ENCODE results near the gene SDK1. TPM values are rescaled to one million over a fixed set of nuclear protein-coding genes. Genes with fewer than 3 reads are reported as not detected.

Gene SDK1
- total RNA-seq, 1 donor from 2014 or later: 3.9 TPM

- TF ChIP-seq, protein P1, sequence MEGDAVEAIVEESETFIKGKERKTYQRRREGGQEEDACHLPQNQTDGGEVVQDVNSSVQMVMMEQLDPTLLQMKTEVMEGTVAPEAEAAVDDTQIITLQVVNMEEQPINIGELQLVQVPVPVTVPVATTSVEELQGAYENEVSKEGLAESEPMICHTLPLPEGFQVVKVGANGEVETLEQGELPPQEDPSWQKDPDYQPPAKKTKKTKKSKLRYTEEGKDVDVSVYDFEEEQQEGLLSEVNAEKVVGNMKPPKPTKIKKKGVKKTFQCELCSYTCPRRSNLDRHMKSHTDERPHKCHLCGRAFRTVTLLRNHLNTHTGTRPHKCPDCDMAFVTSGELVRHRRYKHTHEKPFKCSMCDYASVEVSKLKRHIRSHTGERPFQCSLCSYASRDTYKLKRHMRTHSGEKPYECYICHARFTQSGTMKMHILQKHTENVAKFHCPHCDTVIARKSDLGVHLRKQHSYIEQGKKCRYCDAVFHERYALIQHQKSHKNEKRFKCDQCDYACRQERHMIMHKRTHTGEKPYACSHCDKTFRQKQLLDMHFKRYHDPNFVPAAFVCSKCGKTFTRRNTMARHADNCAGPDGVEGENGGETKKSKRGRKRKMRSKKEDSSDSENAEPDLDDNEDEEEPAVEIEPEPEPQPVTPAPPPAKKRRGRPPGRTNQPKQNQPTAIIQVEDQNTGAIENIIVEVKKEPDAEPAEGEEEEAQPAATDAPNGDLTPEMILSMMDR (IDR thresholded peaks at IDR 0.05; ENCODE audit: insufficient read depth, low read length, poor library complexity, severe bottlenecking): no peak
- H3K36me3 ChIP-seq (ENCODE audit: control insufficient read depth, insufficient read depth, low read length): no peaks in the 10 kb centered on the region
- H3K4me3 ChIP-seq (ENCODE audit: low read depth, low read length): no peak overlapping the region
- no peaks in the 10 kb centered on the region for H3K27me3 ChIP-seq (ENCODE audit: control insufficient read depth, insufficient read depth, low read length)
- DNase-seq (ENCODE audit: low read depth): no peak
Measured at GRCh38 chr7:3510101-3511020, 209.3 kb downstream of the SDK1 start.

DNA sequence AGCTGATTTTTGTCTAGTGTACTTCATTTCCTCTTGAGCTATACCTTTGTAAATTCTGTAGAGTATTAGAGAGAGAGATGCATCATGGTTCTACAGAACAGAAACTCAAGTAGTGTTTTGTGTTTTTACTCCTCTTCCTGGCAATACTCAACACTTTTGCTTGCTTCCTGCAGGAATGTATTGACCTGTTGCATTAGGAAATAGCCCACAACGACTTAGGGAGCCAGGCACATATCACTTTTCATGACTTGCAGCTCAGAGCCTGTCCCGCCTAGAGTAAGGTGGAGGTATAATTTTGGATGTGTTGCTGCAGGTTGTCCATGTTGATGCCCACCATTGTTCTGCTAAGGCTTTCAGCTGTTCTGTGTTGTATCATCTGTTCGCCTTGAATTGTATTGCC lies 216.3 kb downstream of the SDK1 start:
- Histone ChIP-seq H3K4me3 (ENCODE audit: low read depth, low read length) (no peak overlapping the region), H3K27me3 (ENCODE audit: control insufficient read depth, insufficient read depth, low read length) (no peaks in the 10 kb centered on the region), H3K36me3 (ENCODE audit: control insufficient read depth, insufficient read depth, low read length) (no peaks in the 10 kb centered on the region)
- DNase-seq (ENCODE audit: low read depth): no peak
- TF ChIP-seq, protein P1 (IDR thresholded peaks at IDR 0.05; ENCODE audit: insufficient read depth, low read length, poor library complexity, severe bottlenecking): no peak

DNA sequence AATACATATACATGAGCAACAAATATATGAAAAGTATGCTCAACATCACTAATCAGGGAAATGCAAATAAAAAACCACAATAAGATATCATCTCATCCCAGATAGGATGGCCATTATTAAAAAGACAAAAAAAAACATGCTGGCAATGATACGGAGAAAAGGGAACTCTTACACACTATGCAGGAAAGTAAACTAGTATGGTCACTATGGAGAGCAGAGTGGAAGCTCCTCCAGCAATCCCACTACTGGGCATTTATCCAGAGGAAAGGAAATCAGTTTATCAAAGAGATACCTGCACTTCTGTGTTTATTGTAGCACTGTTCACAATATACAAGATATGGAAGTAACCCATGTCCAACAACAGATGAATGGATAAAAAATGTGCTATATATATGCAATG lies 217.5 kb downstream of the SDK1 start:
- Histone ChIP-seq H3K27me3 (ENCODE audit: control insufficient read depth, insufficient read depth, low read length) (no peaks in the 10 kb centered on the region), H3K4me3 (ENCODE audit: low read depth, low read length) (no peak overlapping the region), H3K36me3 (ENCODE audit: control insufficient read depth, insufficient read depth, low read length) (no peaks in the 10 kb centered on the region)
- TF ChIP-seq, protein P1 (IDR thresholded peaks at IDR 0.05; ENCODE audit: insufficient read depth, low read length, poor library complexity, severe bottlenecking): no peak
- DNase-seq (ENCODE audit: low read depth): no peak

GRCh38 chr7:3520206-3520605 lies 219.2 kb downstream of the SDK1 start:
- no peaks in the 10 kb centered on the region for H3K36me3 ChIP-seq (ENCODE audit: control insufficient read depth, insufficient read depth, low read length)
- H3K4me3 ChIP-seq (ENCODE audit: low read depth, low read length): no peak overlapping the region
- TF ChIP-seq, protein P1 (IDR thresholded peaks at IDR 0.05; ENCODE audit: insufficient read depth, low read length, poor library complexity, severe bottlenecking): no peak
- no peak for DNase-seq (ENCODE audit: low read depth)
- no peaks in the 10 kb centered on the region for H3K27me3 ChIP-seq (ENCODE audit: control insufficient read depth, insufficient read depth, low read length)

DNA sequence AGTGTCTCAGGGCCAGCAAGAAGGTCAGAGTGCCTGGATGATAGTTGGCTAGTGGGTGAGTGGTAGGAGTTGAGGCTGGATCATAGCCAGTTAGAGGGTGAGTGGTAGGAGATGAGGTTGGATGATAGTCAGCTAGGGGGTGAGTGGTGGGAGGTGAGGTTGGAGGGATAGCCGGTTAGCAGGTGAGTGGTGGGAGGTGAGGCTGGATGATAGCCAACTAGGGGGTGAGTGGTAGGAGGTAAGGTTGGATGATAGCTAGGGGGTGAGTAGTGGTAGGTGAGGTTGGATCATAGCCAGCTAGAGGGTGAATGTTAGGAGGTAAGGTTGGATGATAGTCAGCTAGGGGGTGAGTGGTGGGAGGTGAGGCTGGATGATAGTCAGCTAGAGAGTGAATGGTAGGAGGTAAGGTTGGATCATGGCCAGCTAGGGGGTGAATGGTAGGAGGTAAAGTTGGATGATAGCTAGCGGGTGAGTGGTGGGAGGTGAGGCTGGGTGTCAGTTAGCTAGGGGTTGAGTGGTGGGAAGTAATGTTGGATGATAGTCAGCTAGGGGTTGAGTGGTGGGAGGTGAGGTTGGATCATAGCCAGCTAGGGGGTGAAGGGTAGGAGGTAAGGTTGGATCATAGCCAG lies 226.6 kb downstream of the SDK1 start:
- Histone ChIP-seq H3K36me3 (ENCODE audit: control insufficient read depth, insufficient read depth, low read length) (no peaks in the 10 kb centered on the region), H3K27me3 (ENCODE audit: control insufficient read depth, insufficient read depth, low read length) (no peaks in the 10 kb centered on the region), H3K4me3 (ENCODE audit: low read depth, low read length) (no peak overlapping the region)
- no peak for DNase-seq (ENCODE audit: low read depth)
- TF ChIP-seq, protein P1 (IDR thresholded peaks at IDR 0.05; ENCODE audit: insufficient read depth, low read length, poor library complexity, severe bottlenecking): no peak

All from kidney epithelial cell (primary cell).